Measurements from ENCODE around the gene DSCAM.

The DSCAM gene

GRCh38 chr21:40095477-40095876 lies 751.5 kb downstream of the DSCAM start:
- Mint-ChIP-seq H3K36me3 (no peaks in the 10 kb centered on the region), H3K9me3 (ENCODE audit: low read depth) (peaks cover 14% of the 10 kb centered on the region), H3K4me1 (ENCODE audit: low read depth) (no peaks in the 10 kb centered on the region), H3K27me3 (peaks cover 11% of the 10 kb centered on the region), H3K27ac (no peak overlapping the region), H3K4me3 (no peak overlapping the region)

GRCh38 chr21:40080385-40080784 lies 766.6 kb downstream of the DSCAM start:
- Mint-ChIP-seq H3K9me3 (ENCODE audit: low read depth) (no peaks in the 10 kb centered on the region), H3K4me3 (no peak overlapping the region), H3K27ac (no peak overlapping the region), H3K27me3 (peaks cover 3% of the 10 kb centered on the region), H3K36me3 (no peaks in the 10 kb centered on the region), H3K4me1 (ENCODE audit: low read depth) (no peaks in the 10 kb centered on the region)

GRCh38 chr21:40074710-40075109 lies 772.2 kb downstream of the DSCAM start:
- Mint-ChIP-seq H3K27me3 (no peaks in the 10 kb centered on the region), H3K9me3 (ENCODE audit: low read depth) (no peaks in the 10 kb centered on the region), H3K27ac (no peak overlapping the region), H3K4me3 (no peak overlapping the region), H3K4me1 (ENCODE audit: low read depth) (no peaks in the 10 kb centered on the region), H3K36me3 (no peaks in the 10 kb centered on the region)

GRCh38 chr21:40074198-40074597 lies 772.8 kb downstream of the DSCAM start:
- Mint-ChIP-seq H3K9me3 (ENCODE audit: low read depth) (no peaks in the 10 kb centered on the region), H3K4me3 (no peak overlapping the region), H3K27me3 (no peaks in the 10 kb centered on the region), H3K4me1 (ENCODE audit: low read depth) (no peaks in the 10 kb centered on the region), H3K27ac (no peak overlapping the region), H3K36me3 (no peaks in the 10 kb centered on the region)

GRCh38 chr21:40073642-40074041 lies 773.3 kb downstream of the DSCAM start:
- H3K27ac Mint-ChIP-seq = no peak overlapping the region
- no peaks in the 10 kb centered on the region for H3K4me1 Mint-ChIP-seq (ENCODE audit: low read depth)
- no peak overlapping the region for H3K4me3 Mint-ChIP-seq
- H3K9me3 Mint-ChIP-seq (ENCODE audit: low read depth) = no peaks in the 10 kb centered on the region
- H3K36me3 Mint-ChIP-seq = no peaks in the 10 kb centered on the region
- H3K27me3 Mint-ChIP-seq = no peaks in the 10 kb centered on the region

GRCh38 chr21:40070871-40071270 lies 776.1 kb downstream of the DSCAM start:
- Mint-ChIP-seq H3K4me1 (ENCODE audit: low read depth) (no peaks in the 10 kb centered on the region), H3K27me3 (no peaks in the 10 kb centered on the region), H3K27ac (no peak overlapping the region), H3K36me3 (no peaks in the 10 kb centered on the region), H3K9me3 (ENCODE audit: low read depth) (no peaks in the 10 kb centered on the region), H3K4me3 (no peak overlapping the region)

GRCh38 chr21:40067751-40068150 lies 779.2 kb downstream of the DSCAM start:
- Mint-ChIP-seq H3K4me3 (no peak overlapping the region), H3K27ac (no peak overlapping the region), H3K4me1 (ENCODE audit: low read depth) (no peaks in the 10 kb centered on the region), H3K9me3 (ENCODE audit: low read depth) (no peaks in the 10 kb centered on the region), H3K27me3 (peaks cover 2% of the 10 kb centered on the region), H3K36me3 (no peaks in the 10 kb centered on the region)

GRCh38 chr21:40066221-40066620 lies 780.7 kb downstream of the DSCAM start:
- H3K9me3 Mint-ChIP-seq (ENCODE audit: low read depth) = no peaks in the 10 kb centered on the region
- no peaks in the 10 kb centered on the region for H3K36me3 Mint-ChIP-seq
- no peak overlapping the region for H3K4me3 Mint-ChIP-seq
- peaks cover 5% of the 10 kb centered on the region for H3K27me3 Mint-ChIP-seq
- no peak overlapping the region for H3K27ac Mint-ChIP-seq
- no peaks in the 10 kb centered on the region for H3K4me1 Mint-ChIP-seq (ENCODE audit: low read depth)

- Mint-ChIP-seq H3K36me3 (no peaks in the 10 kb centered on the region), H3K4me3 (no peak overlapping the region), H3K27me3 (peaks cover 5% of the 10 kb centered on the region), H3K9me3 (ENCODE audit: low read depth) (no peaks in the 10 kb centered on the region), H3K27ac (no peak overlapping the region), H3K4me1 (ENCODE audit: low read depth) (no peaks in the 10 kb centered on the region)
Observed at GRCh38 chr21:40060083-40060677, 786.8 kb downstream of the DSCAM start.

GRCh38 chr21:40057331-40057730 lies 789.6 kb downstream of the DSCAM start:
- Mint-ChIP-seq H3K4me1 (ENCODE audit: low read depth) (no peaks in the 10 kb centered on the region), H3K4me3 (no peak overlapping the region), H3K27me3 (peaks cover 5% of the 10 kb centered on the region), H3K27ac (no peak overlapping the region), H3K36me3 (no peaks in the 10 kb centered on the region), H3K9me3 (ENCODE audit: low read depth) (no peaks in the 10 kb centered on the region)

GRCh38 chr21:40056031-40056430 lies 790.9 kb downstream of the DSCAM start:
- peaks cover 2% of the 10 kb centered on the region for H3K27me3 Mint-ChIP-seq
- H3K9me3 Mint-ChIP-seq (ENCODE audit: low read depth) = no peaks in the 10 kb centered on the region
- H3K4me1 Mint-ChIP-seq (ENCODE audit: low read depth) = no peaks in the 10 kb centered on the region
- H3K36me3 Mint-ChIP-seq = no peaks in the 10 kb centered on the region
- no peak overlapping the region for H3K27ac Mint-ChIP-seq
- H3K4me3 Mint-ChIP-seq = no peak overlapping the region

GRCh38 chr21:40054403-40054802 lies 792.6 kb downstream of the DSCAM start:
- Mint-ChIP-seq H3K27me3 (peaks cover 1% of the 10 kb centered on the region), H3K4me1 (ENCODE audit: low read depth) (no peaks in the 10 kb centered on the region), H3K36me3 (no peaks in the 10 kb centered on the region), H3K9me3 (ENCODE audit: low read depth) (no peaks in the 10 kb centered on the region), H3K27ac (no peak overlapping the region), H3K4me3 (no peak overlapping the region)

GRCh38 chr21:40053007-40053406 lies 794.0 kb downstream of the DSCAM start:
- Mint-ChIP-seq H3K4me1 (ENCODE audit: low read depth) (no peaks in the 10 kb centered on the region), H3K36me3 (no peaks in the 10 kb centered on the region), H3K4me3 (no peak overlapping the region), H3K27me3 (peaks cover 3% of the 10 kb centered on the region), H3K27ac (no peak overlapping the region), H3K9me3 (ENCODE audit: low read depth) (no peaks in the 10 kb centered on the region)

GRCh38 chr21:40052276-40052675 lies 794.7 kb downstream of the DSCAM start:
- Mint-ChIP-seq H3K27me3 (peaks cover 3% of the 10 kb centered on the region), H3K27ac (no peak overlapping the region), H3K4me1 (ENCODE audit: low read depth) (no peaks in the 10 kb centered on the region), H3K4me3 (no peak overlapping the region), H3K36me3 (no peaks in the 10 kb centered on the region), H3K9me3 (ENCODE audit: low read depth) (no peaks in the 10 kb centered on the region)

GRCh38 chr21:40051801-40052200 lies 795.2 kb downstream of the DSCAM start:
- no peaks in the 10 kb centered on the region for H3K4me1 Mint-ChIP-seq (ENCODE audit: low read depth)
- H3K9me3 Mint-ChIP-seq (ENCODE audit: low read depth) = no peaks in the 10 kb centered on the region
- H3K4me3 Mint-ChIP-seq = no peak overlapping the region
- peaks cover 3% of the 10 kb centered on the region for H3K27me3 Mint-ChIP-seq
- no peaks in the 10 kb centered on the region for H3K36me3 Mint-ChIP-seq
- no peak overlapping the region for H3K27ac Mint-ChIP-seq

GRCh38 chr21:40049931-40050290 lies 797.0 kb downstream of the DSCAM start:
- Mint-ChIP-seq H3K36me3 (no peaks in the 10 kb centered on the region), H3K27me3 (peaks cover 3% of the 10 kb centered on the region), H3K4me3 (no peak overlapping the region), H3K9me3 (ENCODE audit: low read depth) (no peaks in the 10 kb centered on the region), H3K4me1 (ENCODE audit: low read depth) (no peaks in the 10 kb centered on the region), H3K27ac (no peak overlapping the region)

Data from activated naive CD8-positive, alpha-beta T cell (primary cell).